GM12878 (cell line): ENCODE results near the gene LAMB4. TPM values are rescaled to one million over a fixed set of nuclear protein-coding genes. Genes with fewer than 3 reads are reported as not detected.

Experiments
- ATAC-seq: fragments of 200-7000 bp; cut with Tn5 transposase; 3 replicates; pipeline ENCODE4 v1.9.1; 2020; ENCODE audit warnings: mild to moderate bottlenecking, moderate library complexity
- BruUV-seq: library from RNA; stranded (reverse); fragments of 400-500 nt; replicated peaks from 2 replicates; lab custom pipeline; 2021; lab: Mats Ljungman, UMichigan
- CTCF ChIA-PET: fragments of 300-600 bp; sonication (Branson Sonifier 250); formaldehyde crosslinking; extraction: SDS; loops from one replicate; lab custom pipeline; 2021; ENCODE audit warnings: inconsistent platforms; lab: Yijun Ruan, JAX
- POLR2A ChIA-PET: fragments of 350-600 bp; formaldehyde crosslinking; extraction: SDS; loops from one replicate; lab custom pipeline; 2021; ENCODE audit warnings: inconsistent platforms; lab: Charles Lee
- RAD21 ChIA-PET: fragments of 300-600 bp; sonication (Branson Sonifier 250); formaldehyde crosslinking; loops from one replicate; lab custom pipeline; 2023; ENCODE audit warnings: antibody characterized with exemption; ENCODE audit not compliant: unreplicated experiment; lab: Charles Lee
- SMC1A ChIA-PET: fragments of 300-600 bp; sonication (Branson Sonifier 250); formaldehyde crosslinking; loops from one replicate; lab custom pipeline; 2023; ENCODE audit not compliant: unreplicated experiment, uncharacterized antibody; lab: Charles Lee
- DNase-seq: peaks from one replicate; pipeline ENCODE4 v3.0.0-alpha.2; 2011; ENCODE audit warnings: low read depth, low spot score
- FAIRE-seq: peaks from 3 replicates; lab custom pipeline; 2011; peaks lifted over from hg19 to GRCh38; lab: Jason Lieb, UNC
- H2AFZ ChIP-seq: 2 replicates; pipeline ENCODE4 v1.6.0; 2011; ENCODE audit warnings: low read depth, low read length, control low read depth; ENCODE audit not compliant: control insufficient read depth
- H3K27ac ChIP-seq: 2 replicates; pipeline ENCODE4 v1.5.1; 2011; ENCODE audit warnings: control low read depth; ENCODE audit not compliant: control insufficient read depth, insufficient read depth
- H3K27me3 ChIP-seq, 2 experiments: replicated peaks in 1 of 2; 2 replicates each; pipeline versions ENCODE4 v1.6.0 to v1.6.1; 2011; ENCODE audit warnings: low read length in 1 of 2; ENCODE audit not compliant: control insufficient read depth in 2 of 2, insufficient read depth in 2 of 2
- H3K36me3 ChIP-seq, 2 experiments: 2 replicates each; pipeline ENCODE4 v1.5.1; 2011; ENCODE audit warnings: low read length in 1 of 2; ENCODE audit not compliant: control insufficient read depth in 2 of 2, insufficient read depth in 2 of 2
- H3K4me1 ChIP-seq: 2 replicates; pipeline ENCODE4 v1.6.1; 2011; ENCODE audit warnings: mild to moderate bottlenecking, low read length, moderate library complexity, mixed read lengths; ENCODE audit not compliant: control insufficient read depth, insufficient read depth
- H3K4me2 ChIP-seq: 2 replicates; pipeline ENCODE4 v1.6.0; 2011; ENCODE audit warnings: control low read depth; ENCODE audit not compliant: control insufficient read depth, insufficient read depth
- H3K4me3 ChIP-seq: fragments of 200-600 bp; sonication (generic); 2 replicates; pipeline ENCODE4 v1.5.1; 2016
- H3K79me2 ChIP-seq: 2 replicates; pipeline ENCODE4 v1.6.0; 2011; ENCODE audit warnings: low read length; ENCODE audit not compliant: control insufficient read depth, insufficient read depth
- H3K9ac ChIP-seq: 2 replicates; pipeline ENCODE4 v1.8.0; 2011; ENCODE audit warnings: low read length, control low read depth, mixed read lengths; ENCODE audit not compliant: control insufficient read depth, insufficient read depth
- H3K9me3 ChIP-seq: replicated peaks from 3 replicates; pipeline ENCODE4 v1.5.1; 2011; ENCODE audit warnings: mild to moderate bottlenecking, low read length; ENCODE audit not compliant: control insufficient read depth, insufficient read depth
- H4K20me1 ChIP-seq: 2 replicates; pipeline ENCODE4 v1.6.0; 2011; ENCODE audit not compliant: control insufficient read depth, insufficient read depth
- CEBPZ ChIP-seq: fragments of 150-350 bp; IDR thresholded peaks from 2 replicates; pipeline ENCODE4 v1.6.1; 2016; ENCODE audit warnings: low read depth, low read length
- E2F8 ChIP-seq: fragments of 450-650 bp; IDR thresholded peaks from 2 replicates; pipeline ENCODE4 v1.6.1; 2018; ENCODE audit warnings: mild to moderate bottlenecking, low read depth, moderate library complexity; ENCODE audit not compliant: partially characterized antibody
- EP300 ChIP-seq, 2 experiments: fragments of 150-350 bp in 1 of 2; IDR thresholded peaks; 2 replicates each; pipeline ENCODE4 v1.6.1; 2011 to 2012; ENCODE audit warnings: low read depth in 2 of 2, low read length in 2 of 2, borderline replicate concordance in 1 of 2, improper control_type of control experiment in 1 of 2, inconsistent platforms in 1 of 2; ENCODE audit not compliant: control insufficient read depth in 1 of 2
- FOXM1 ChIP-seq: IDR thresholded peaks from 2 replicates; pipeline ENCODE4 v1.6.1; 2012; ENCODE audit warnings: low read depth, mild to moderate bottlenecking, inconsistent platforms, low read length, moderate library complexity
- MTA3 ChIP-seq: IDR thresholded peaks from 2 replicates; pipeline ENCODE4 v1.6.1; 2012; ENCODE audit warnings: low read length, inconsistent platforms, borderline replicate concordance
- SIN3A ChIP-seq: IDR thresholded peaks from 2 replicates; pipeline ENCODE4 v1.6.1; 2012; ENCODE audit warnings: low read depth, low read length, improper control_type of control experiment
- ZZZ3 ChIP-seq: IDR thresholded peaks from 2 replicates; pipeline ENCODE4 v1.6.1; 2011; ENCODE audit warnings: low read depth; ENCODE audit not compliant: control insufficient read depth, insufficient read length
- WGBS: methylation state at CpG from one replicate; pipeline ENCODE4 v1.1.6; 2016; ENCODE audit warnings: low lambda C conversion rate; ENCODE audit not compliant: insufficient replicate concordance, insufficient coverage; ENCODE audit errors: missing lambda C conversion rate; 5-methylcytosine and 5-hydroxymethylcytosine counted together
- in situ Hi-C: fragments of 300-500 bp; cut with MboI; formaldehyde crosslinking; loops from 9 replicates; pipeline ENCODE4 v1.14.3; 2018; ENCODE audit warnings: mixed read lengths
- intact Hi-C: fragments of 100-400 bp; cut with micrococcal nuclease; formaldehyde crosslinking; loops from one replicate; pipeline ENCODE4 v1.14.2; 2022; ENCODE audit not compliant: unreplicated experiment
- polyA plus RNA-seq, 11 experiments: library from polyadenylated mRNA; depleted of rRNA in 4 of 11; unstranded in 6 of 11; stranded (reverse) in 5 of 11; fragments of >200 nt; fragmentation: Nextera tagmentation in 4 of 11; fragmentation: Illumina TruSeq in 1 of 11; extraction: Ambion mirVana in 4 of 11; extraction: Trizol in 1 of 11; gene quantifications; 1 replicate in 1 of 11; 2 replicates in 10 of 11; pipeline versions ENCODE4 v1.2.1 to v1.2.3, GENCODE V29; 2011 to 2016; ENCODE audit warnings: inconsistent platforms in 2 of 11, missing spikeins in 2 of 11, low read depth in 1 of 11
- total RNA-seq, 4 experiments: library from RNA; depleted of rRNA in 3 of 4; stranded (reverse); fragments of >200 nt in 3 of 4; fragmentation: Illumina TruSeq in 1 of 4; extraction: Trizol in 1 of 4; gene quantifications; 2 replicates each; pipeline versions ENCODE4 v1.2.1 to v1.2.3, GENCODE V29; 2013 to 2021

The LAMB4 gene
- total and polyA plus RNA-seq, 10 of the 15 experiments (the other 5 are each of a cell fraction or from before 2014, with no cell fraction given) = 0.04 to 0.06 TPM; not detected in 8

GRCh38 chr7:108091461-108091831 lies 38.7 kb downstream of the LAMB4 start:
- Histone ChIP-seq H3K4me1 (no peaks in the 10 kb centered on the region), H3K36me3 (no peaks in the 10 kb centered on the region), H4K20me1 (no peaks in the 10 kb centered on the region), H3K79me2 (no peaks in the 10 kb centered on the region), H3K9ac (no peak overlapping the region), H3K4me3 (no peak overlapping the region), H3K9me3 (no peaks in the 10 kb centered on the region), H3K27ac (no peak overlapping the region), H2AFZ (no peak overlapping the region), H3K27me3 (no peaks in the 10 kb centered on the region), H3K4me2 (no peak overlapping the region)
- no peak for ATAC-seq
- intact Hi-C loops (no loop called here), in situ Hi-C loops (no loop called here)
- DNase-seq = no peak
- ChIA-PET POLR2A (no interaction called here), SMC1A (no interaction called here), RAD21 (no interaction called here), CTCF (no interaction called here)
- BruUV-seq = no TSS peak
- 45% methylated on average over 7 of the region's 7 CpGs for WGBS
- FAIRE-seq = no peak
- TF ChIP-seq SIN3A (no peak), FOXM1 (no peak), E2F8 (no peak)

- ChIA-PET SMC1A (no interaction called here), POLR2A (no interaction called here), CTCF (no interaction called here)
- no TSS peak for BruUV-seq
- Histone ChIP-seq H3K27me3 (no peaks in the 10 kb centered on the region), H4K20me1 (no peaks in the 10 kb centered on the region), H3K9me3 (no peaks in the 10 kb centered on the region), H3K4me1 (no peaks in the 10 kb centered on the region), H3K36me3 (no peaks in the 10 kb centered on the region), H3K9ac (no peak overlapping the region), H2AFZ (no peak overlapping the region)
- in situ Hi-C loops = no loop called here
- FAIRE-seq (no peak), DNase-seq (no peak)
- WGBS = 35% methylated on average over 7 of the region's 7 CpGs
- TF ChIP-seq EP300 (IDR thresholded peaks at IDR 0.05; ENCODE audit: borderline replicate concordance in 1 of 2, control insufficient read depth in 1 of 2, low read depth in 2 of 2, low read length in 2 of 2) = no peak
- TF ChIP-seq ZZZ3 = no peak
- TF ChIP-seq CEBPZ = no peak
- TF ChIP-seq MTA3 = no peak
- TF ChIP-seq, all 136 proteins: peak for 0
- Histone ChIP-seq H3K79me2 (no peaks in the 10 kb centered on the region), H3K27ac (no peak overlapping the region), H3K4me3 (no peak overlapping the region), H3K4me2 (no peak overlapping the region)
- RAD21 ChIA-PET = no interaction called here
- intact Hi-C loops = no loop called here
- ATAC-seq = no peak
Observed at GRCh38 chr7:108090791-108091460, 39.2 kb downstream of the LAMB4 start.
